K562 (cell line): Measurements from ENCODE around the gene SCAMP3. TPM values are rescaled to one million over a fixed set of nuclear protein-coding genes. Genes with fewer than 3 reads are reported as not detected.
A peak's percentile ranks its signal among the peaks of the same experiment; 100 is the strongest.

Source experiments
- BRF1 ChIP-seq: IDR thresholded peaks from 3 replicates; pipeline ENCODE4 v1.6.1; 2011; ENCODE audit warnings: borderline replicate concordance, mild to moderate bottlenecking; ENCODE audit not compliant: insufficient read length; ENCODE audit errors: extremely low read depth
- DACH1 ChIP-seq: fragments of 450-650 bp; IDR thresholded peaks from 2 replicates; pipeline ENCODE4 v1.6.1; 2018; ENCODE audit not compliant: partially characterized antibody
- PHB ChIP-seq: fragments of 250-450 bp; sonication (Bioruptor Pico); IDR thresholded peaks from 2 replicates; pipeline ENCODE4 v1.5.0; 2021
- PML ChIP-seq: IDR thresholded peaks from 2 replicates; pipeline ENCODE4 v1.6.1; 2012; ENCODE audit warnings: low read length, inconsistent platforms
- POLR2A ChIP-seq: fragments of 450-650 bp; conservative IDR thresholded peaks from 2 replicates; pipeline ENCODE4 v1.6.1; 2016
- RERE ChIP-seq: sonication (generic); formaldehyde crosslinking; IDR thresholded peaks from 2 replicates; pipeline ENCODE4 v1.8.0; 2023; ENCODE audit warnings: missing genetic modification reagents, mild to moderate bottlenecking, borderline replicate concordance
- SIN3A ChIP-seq, 2 experiments: fragments of 150-350 bp in 1 of 2; IDR thresholded peaks; 2 replicates each; pipeline ENCODE4 v1.6.1; 2011 to 2016; ENCODE audit warnings: borderline replicate concordance in 2 of 2, low read depth in 2 of 2, low read length in 2 of 2, mild to moderate bottlenecking in 2 of 2, moderate library complexity in 2 of 2; ENCODE audit not compliant: control insufficient read depth in 1 of 2
- SIX5 ChIP-seq, 2 experiments: IDR thresholded peaks; 2 replicates each; pipeline ENCODE4 v1.6.1; 2011; ENCODE audit warnings: low read length in 2 of 2, borderline replicate concordance in 1 of 2, low read depth in 1 of 2, mild to moderate bottlenecking in 1 of 2, moderate library complexity in 1 of 2; ENCODE audit not compliant: insufficient read depth in 1 of 2
- SMAD1 ChIP-seq: fragments of 150-350 bp; IDR thresholded peaks from 2 replicates; pipeline ENCODE4 v1.6.1; 2014; ENCODE audit warnings: low read length, low read depth; ENCODE audit not compliant: partially characterized antibody
- SP2 ChIP-seq: IDR thresholded peaks from 2 replicates; pipeline ENCODE4 v1.6.1; 2011; ENCODE audit warnings: mild to moderate bottlenecking, low read depth, low read length, moderate library complexity; ENCODE audit not compliant: poor library complexity, severe bottlenecking; ENCODE audit errors: extremely low read depth
- TCF7 ChIP-seq: sonication (generic); IDR thresholded peaks from 2 replicates; pipeline ENCODE4 v1.6.1; 2016; ENCODE audit warnings: antibody characterized with exemption, borderline replicate concordance
- ZBED1 ChIP-seq: IDR thresholded peaks from 2 replicates; pipeline ENCODE4 v1.6.1; 2014
- ZFP30 ChIP-seq: fragments of 250-450 bp; sonication (Bioruptor Pico); IDR thresholded peaks from 2 replicates; pipeline ENCODE4 v1.8.0; 2022; ENCODE audit warnings: moderate library complexity, mild to moderate bottlenecking, inconsistent platforms, borderline replicate concordance
- ZNF212 ChIP-seq: fragments of 450-650 bp; formaldehyde crosslinking; IDR thresholded peaks from 2 replicates; pipeline ENCODE4 v1.4.0; 2020; ENCODE audit warnings: mild to moderate bottlenecking
- polyA plus RNA-seq, 8 experiments: library from polyadenylated mRNA; depleted of rRNA in 4 of 8; stranded (reverse) in 5 of 8; unstranded in 3 of 8; fragments of >200 nt; fragmentation: Nextera tagmentation in 2 of 8; fragmentation: Illumina TruSeq in 1 of 8; extraction: Ambion mirVana in 2 of 8; extraction: Trizol in 1 of 8; gene quantifications; 2 replicates each; pipeline versions ENCODE4 v1.2.1 to v1.2.3, GENCODE V29; 2011 to 2014; ENCODE audit warnings: inconsistent platforms in 1 of 8, missing spikeins in 1 of 8
- total RNA-seq, 7 experiments: library from RNA; depleted of rRNA in 6 of 7; stranded (reverse); fragments of >200 nt in 6 of 7; fragmentation: Illumina TruSeq in 2 of 7; extraction: Trizol in 2 of 7; gene quantifications; 2 replicates each; pipeline versions ENCODE4 v1.2.1 to v1.2.3, GENCODE V29; 2011 to 2021; ENCODE audit warnings: low replicate concordance in 1 of 7
- TF ChIP-seq, protein P1 (sequence below): fragments of 450-650 bp; IDR thresholded peaks from 2 replicates; pipeline ENCODE4 v1.6.1; 2016
- TF ChIP-seq, protein P2 (sequence below): fragments of 250-450 bp; sonication (Bioruptor Pico); IDR thresholded peaks from 2 replicates; pipeline ENCODE4 v1.4.0; 2020; ENCODE audit warnings: mild to moderate bottlenecking, moderate library complexity, borderline replicate concordance
- TF ChIP-seq, protein P3 (sequence below): sonication (generic); formaldehyde crosslinking; IDR thresholded peaks from 2 replicates; pipeline ENCODE4 v1.8.1; 2022; ENCODE audit warnings: missing genetic modification reagents

The SCAMP3 gene
- total and polyA plus RNA-seq, 9 of the 15 experiments (the other 6 are each of a cell fraction or from before 2014, with no cell fraction given), result 14.2 to 131 (median 86.1) TPM

DNA sequence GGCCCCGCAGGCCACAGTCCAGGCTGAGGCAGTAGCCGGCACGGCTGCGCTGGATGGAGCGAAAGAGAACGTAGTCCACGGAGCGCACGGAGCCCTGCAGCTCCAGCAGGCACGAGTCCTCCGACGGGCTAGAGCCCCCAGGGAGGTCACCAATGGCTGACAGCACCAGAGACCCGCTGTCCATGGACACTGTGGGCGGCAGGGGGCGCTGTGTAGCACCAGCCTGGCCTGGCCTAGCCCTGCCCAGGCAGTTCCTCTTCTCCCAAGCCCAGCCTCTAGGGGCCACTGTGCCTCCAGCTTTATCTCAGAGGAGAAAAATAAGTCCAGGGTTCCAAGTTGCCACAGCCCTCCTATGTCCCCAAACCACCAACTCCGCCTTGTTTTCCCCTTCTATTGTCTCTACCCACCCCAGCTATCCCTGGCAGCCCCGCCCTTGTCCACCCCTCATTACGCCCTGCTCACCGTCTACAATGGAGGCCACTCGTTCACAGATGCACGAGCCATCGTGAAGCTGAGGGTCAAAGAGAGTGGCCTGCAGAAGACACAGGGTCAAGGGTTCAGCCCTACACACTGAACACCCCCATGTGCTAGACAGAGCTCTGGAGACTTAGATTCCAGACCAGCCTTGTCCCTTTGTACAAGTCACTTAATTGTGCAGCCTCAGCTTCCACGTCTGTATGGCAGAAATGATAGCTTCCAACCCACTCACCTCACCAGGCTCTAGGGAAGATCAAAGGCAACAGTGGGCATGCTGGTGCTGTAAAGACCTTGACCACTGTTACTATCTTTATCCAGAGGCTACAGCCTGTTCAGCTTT is 11.3 kb downstream of the SCAMP3 start (continued):
- TF ChIP-seq, protein P1, sequence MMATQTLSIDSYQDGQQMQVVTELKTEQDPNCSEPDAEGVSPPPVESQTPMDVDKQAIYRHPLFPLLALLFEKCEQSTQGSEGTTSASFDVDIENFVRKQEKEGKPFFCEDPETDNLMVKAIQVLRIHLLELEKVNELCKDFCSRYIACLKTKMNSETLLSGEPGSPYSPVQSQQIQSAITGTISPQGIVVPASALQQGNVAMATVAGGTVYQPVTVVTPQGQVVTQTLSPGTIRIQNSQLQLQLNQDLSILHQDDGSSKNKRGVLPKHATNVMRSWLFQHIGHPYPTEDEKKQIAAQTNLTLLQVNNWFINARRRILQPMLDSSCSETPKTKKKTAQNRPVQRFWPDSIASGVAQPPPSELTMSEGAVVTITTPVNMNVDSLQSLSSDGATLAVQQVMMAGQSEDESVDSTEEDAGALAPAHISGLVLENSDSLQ, result 0 out of 2 replicates have a peak, but pooled peaks have one; percentile 9
- TF ChIP-seq, protein P2, sequence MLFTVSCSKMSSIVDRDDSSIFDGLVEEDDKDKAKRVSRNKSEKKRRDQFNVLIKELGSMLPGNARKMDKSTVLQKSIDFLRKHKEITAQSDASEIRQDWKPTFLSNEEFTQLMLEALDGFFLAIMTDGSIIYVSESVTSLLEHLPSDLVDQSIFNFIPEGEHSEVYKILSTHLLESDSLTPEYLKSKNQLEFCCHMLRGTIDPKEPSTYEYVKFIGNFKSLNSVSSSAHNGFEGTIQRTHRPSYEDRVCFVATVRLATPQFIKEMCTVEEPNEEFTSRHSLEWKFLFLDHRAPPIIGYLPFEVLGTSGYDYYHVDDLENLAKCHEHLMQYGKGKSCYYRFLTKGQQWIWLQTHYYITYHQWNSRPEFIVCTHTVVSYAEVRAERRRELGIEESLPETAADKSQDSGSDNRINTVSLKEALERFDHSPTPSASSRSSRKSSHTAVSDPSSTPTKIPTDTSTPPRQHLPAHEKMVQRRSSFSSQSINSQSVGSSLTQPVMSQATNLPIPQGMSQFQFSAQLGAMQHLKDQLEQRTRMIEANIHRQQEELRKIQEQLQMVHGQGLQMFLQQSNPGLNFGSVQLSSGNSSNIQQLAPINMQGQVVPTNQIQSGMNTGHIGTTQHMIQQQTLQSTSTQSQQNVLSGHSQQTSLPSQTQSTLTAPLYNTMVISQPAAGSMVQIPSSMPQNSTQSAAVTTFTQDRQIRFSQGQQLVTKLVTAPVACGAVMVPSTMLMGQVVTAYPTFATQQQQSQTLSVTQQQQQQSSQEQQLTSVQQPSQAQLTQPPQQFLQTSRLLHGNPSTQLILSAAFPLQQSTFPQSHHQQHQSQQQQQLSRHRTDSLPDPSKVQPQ, result no peak
- TF ChIP-seq BRF1 (no peak), RERE (CRISPR knock-in tag) (no peak), POLR2A (no peak), ZFP30 (CRISPR knock-in tag) (no peak), PHB (CRISPR knock-in tag) (no peak), SIN3A (IDR thresholded peaks at IDR 0.05; ENCODE audit: borderline replicate concordance in 2 of 2, control insufficient read depth in 1 of 2, low read depth in 2 of 2, low read length in 2 of 2) (no peak), PML (0 out of 2 replicates have a peak, but pooled peaks have one; percentile 31), ZBED1 (no peak; the same call in 1 of the 2 replicates), SP2 (no peak), SIX5 (IDR thresholded peaks at IDR 0.05; ENCODE audit: borderline replicate concordance in 1 of 2, insufficient read depth in 1 of 2, low read depth in 1 of 2, low read length in 2 of 2) (no peak), ZNF212 (no peak), DACH1 (peak; percentile 17), SMAD1 (no peak), TCF7 (no peak)
- TF ChIP-seq, protein P3, sequence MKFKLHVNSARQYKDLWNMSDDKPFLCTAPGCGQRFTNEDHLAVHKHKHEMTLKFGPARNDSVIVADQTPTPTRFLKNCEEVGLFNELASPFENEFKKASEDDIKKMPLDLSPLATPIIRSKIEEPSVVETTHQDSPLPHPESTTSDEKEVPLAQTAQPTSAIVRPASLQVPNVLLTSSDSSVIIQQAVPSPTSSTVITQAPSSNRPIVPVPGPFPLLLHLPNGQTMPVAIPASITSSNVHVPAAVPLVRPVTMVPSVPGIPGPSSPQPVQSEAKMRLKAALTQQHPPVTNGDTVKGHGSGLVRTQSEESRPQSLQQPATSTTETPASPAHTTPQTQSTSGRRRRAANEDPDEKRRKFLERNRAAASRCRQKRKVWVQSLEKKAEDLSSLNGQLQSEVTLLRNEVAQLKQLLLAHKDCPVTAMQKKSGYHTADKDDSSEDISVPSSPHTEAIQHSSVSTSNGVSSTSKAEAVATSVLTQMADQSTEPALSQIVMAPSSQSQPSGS, result no peak
